Embryonic facial prominence (tissue), 1 donor: ENCODE results near the gene HAUS2.
"Not testable (repeated sequence)": the region's sequence is repeated elsewhere in the genome, so short reads cannot be mapped to it uniquely, and the experiment has no call there.

Experiments
- DNase-seq: peaks from one replicate; pipeline ENCODE4 v3.0.0-alpha.2; 2016; ENCODE audit errors: extremely low spot score

The HAUS2 gene

DNA sequence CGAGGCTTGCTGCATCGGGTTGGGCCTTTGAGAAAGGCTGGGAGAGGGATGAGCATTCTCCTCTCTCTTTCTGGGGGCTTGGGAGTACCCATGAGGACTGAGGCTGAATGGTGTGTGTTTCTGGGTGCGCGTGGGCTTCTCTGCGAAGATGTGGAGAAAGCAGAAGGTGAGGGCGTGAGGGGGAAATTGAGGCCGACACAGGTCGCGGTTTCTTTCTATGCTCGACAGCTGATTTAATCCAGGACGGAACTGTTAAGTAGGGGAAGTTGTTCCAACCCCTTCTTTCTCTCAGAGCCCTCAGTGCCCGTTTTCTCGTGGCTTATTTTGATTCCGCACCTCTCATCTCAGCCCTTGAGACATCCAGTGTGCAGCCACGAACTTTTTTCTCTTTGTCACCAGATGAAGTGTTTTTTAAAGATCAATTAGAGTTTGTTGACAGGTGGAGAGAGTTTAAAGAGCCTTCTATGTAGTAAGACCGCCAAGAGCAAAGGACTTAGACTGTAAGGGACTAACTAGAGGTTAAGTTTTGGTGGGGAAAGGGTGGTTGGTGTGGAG lies 27.5 kb downstream of the HAUS2 start:
- no peak for DNase-seq

DNA sequence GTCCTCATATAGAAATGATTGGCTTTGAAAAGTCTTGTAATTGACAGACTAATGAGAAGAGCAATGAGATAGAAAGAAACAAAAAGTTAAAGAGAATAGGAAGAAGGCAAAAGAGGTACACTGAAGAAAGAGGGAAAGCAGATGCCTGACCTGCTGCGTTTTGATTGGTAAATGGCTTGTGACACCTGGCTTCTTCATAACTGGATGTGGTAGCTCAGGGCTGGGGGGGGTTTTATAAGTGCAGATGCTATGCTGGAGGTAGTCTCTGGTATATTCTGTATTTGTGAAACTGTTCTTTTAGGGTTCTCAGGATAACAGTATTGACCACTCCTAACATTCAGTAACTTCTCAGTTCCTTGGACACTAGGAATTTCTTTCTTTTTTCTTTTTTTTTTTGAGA lies 28.1 kb downstream of the HAUS2 start:
- no peak for DNase-seq

DNA sequence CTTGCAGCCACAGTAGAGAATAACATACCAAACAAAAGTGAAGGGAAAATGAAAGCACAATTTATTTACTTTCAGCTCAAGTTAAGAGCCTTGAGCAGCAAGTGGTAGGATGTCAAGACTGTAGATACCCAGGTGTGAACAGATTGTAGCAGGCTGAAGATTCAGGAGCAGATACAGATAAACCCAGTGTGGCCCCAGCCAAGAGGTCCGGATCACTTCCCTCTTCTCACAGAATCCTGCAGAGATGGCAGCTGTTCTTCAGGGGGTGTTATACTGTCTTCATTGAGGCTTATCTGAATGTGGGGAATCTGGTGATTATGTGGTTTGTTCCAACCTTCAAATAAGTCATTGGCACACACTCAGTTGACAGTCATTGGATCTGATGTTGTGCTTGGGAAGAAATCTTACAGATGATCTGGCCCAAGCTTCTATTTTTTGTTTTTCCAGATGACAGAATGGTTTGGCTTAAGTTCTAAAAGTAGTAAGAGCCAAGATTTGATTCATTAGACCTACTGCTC lies 28.9 kb downstream of the HAUS2 start:
- DNase-seq: no peak

DNA sequence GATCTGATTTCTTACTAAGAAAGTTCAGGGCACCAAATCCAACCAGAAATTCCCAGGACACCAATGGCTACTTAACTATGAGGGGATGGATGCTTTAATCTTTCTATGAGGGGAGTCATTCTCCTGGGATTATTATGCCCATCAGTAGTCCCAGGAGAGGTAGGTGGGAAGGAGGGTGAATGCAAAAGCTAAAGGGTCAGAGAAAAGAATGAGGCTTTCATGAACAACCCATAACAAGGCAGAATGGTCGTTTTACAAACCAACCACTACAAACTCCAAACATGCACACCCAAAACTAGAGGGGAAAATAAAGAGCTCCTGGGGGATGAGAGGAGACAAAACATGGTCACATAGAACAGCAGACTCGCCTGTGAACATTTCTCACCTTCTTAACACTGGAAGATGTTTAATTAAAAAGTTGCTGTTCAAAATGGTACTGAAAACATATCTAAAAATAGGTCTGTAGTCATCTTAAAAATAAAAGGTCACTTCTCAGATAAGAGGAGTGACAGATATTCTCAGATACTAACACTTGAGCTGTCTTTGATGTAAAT lies 30.4 kb downstream of the HAUS2 start:
- no peak for DNase-seq

DNA sequence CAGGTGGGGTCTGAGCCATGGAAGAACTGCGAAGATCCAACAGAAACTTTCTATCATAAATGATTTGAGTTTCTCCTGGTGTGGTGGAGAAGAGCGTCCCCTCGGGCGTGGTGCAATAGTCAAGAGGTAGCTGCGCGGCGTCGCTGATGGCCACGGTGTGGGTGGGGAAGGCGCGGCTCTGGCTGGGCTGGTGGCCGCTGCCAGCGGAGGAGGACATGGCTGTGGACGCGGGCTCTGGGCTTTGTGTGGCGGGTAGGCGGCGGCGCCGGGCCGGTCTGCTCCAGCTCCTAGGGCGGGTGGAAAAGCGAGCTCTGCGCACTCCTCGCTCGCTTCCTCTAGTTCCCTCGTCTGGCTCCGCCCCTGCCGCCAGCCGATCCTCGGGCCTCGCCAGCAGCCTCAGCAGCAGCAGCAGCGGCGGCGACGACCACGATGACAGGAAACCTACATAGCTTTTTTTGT lies 32.7 kb downstream of the HAUS2 start:
- DNase-seq: peak; percentile 64

DNA sequence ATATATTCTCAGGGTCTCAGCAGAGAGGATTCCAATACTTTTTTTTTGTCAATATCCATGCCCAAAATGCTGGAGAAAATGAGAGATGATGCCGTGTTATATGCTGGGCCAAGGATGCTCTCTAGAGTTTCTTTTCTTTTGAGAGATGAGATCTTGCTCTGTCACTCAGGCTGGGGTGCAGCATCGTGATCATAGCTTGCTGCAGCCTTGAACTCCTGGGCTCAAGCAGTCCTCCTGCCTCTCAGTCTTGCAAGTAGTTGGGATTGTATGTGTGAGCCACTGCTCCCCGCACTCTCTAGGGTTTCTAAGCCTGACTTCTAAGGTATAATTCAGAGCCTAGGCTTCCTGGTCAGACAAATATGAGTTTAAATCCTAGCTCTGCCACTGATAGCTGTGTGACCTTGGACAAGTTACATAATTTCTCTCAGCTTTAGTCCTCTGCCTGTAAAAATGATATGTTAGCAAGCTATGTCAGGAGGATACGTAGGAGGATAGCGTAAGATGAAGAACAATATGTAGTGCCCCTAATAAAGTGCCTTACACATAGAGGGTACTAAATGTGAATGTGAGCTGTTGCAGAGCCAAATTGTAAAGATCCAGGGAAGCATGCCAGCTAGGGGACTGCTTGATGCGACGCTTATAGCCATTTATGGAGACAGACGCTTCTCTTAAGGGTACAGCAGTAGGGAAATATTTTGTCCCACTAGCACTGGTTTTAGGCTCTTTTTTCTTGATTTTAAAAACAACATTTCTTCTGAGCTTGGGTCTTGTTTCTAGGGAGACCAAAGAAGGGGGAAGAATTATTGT lies 34.1 kb downstream of the HAUS2 start:
- DNase-seq: no peak

DNA sequence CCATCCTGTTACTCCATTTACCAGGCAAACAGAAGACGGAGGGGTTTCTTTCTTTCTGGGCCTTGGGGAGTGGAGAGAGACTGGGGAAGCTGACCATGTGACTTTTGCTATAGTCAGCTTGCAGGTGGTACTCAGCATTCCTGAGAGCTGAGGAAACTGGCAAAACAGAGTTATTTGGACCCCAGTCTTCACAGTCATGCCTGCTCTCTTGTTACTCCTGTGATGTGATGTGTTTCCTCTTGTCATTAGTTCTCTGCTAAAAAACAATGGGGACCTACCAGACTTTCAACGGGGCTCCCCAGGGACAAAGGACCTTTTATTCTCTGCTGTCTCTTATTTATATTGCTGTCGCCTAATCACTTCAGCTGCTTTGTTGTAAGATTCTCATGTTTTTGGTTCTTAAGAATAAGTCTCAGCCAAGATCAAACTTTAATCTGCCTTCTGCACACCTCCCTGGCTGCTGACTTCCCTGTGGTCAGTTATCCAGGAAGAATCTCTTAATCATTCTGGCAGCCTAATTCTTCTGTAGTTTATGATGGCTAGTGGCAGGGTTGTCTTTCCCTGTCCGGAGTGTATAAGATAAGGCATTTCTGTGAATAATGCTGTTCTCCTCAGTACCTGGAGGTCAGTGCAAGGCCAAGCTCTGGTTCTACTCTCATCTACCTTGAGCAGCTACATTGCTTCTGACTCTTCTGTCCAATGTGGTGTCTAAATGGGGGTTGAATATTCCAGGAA lies 35.6 kb downstream of the HAUS2 start:
- DNase-seq: no peak

DNA sequence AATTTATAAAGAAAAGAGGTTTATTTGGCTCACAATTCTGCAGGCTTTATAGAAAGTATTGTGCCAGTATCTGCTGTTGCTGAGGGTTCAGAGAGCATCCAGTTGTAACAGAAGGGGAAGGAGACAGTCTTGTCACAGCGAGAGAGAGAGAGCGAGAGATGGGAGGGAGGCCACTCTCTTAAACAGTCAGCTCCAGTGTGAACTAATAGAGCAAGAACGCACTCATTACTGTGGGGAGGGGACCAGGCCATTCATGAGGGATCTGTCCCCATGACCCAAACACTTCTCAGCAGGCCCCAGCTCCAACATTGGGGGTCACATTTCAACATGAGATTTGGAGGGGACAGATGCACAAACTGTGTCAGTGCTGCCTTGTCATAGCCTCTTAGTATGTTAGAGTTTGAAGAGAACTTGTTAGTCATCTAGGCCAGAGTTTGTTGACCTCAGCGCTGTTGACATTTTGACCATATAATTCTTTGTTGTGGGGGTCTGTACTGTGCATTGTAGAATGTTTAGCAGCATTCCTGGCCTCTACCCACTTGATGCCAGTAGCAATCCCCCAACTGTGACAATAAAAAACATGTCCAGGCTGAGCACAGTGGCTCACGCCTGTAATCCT lies 42.1 kb downstream of the HAUS2 start:
- no peak for DNase-seq

DNA sequence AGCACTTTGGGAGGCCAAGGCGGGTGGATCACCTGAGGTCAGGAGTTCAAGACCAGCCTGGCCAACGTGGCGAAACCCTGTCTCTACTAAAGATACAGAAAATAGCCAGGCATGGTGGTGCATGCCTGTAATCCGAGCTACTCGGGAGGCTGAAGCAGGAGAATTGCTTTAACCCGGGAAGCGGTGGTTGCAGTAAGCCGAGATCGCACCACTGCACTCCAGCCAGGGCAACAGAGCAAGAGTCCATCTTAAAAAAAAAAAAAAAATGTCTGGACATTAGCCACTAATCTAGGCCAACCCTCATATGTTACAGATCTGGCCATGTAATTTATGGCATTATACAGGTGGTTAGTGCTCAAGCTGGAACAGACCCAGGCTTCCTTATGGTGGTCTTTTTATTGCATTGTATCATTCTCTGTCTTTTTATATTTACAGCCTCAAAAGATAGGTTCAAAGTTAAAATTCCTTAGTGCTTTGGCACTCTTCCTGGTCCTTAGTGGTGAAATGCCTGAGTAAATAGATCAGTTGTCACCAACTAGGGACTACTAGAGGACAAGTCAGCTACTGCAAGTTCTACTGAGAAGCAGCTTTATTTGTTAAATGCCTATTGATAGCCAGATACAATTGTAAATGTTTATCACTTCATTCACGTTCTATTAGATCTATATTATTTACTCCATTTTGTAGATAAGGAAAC lies 42.7 kb downstream of the HAUS2 start:
- DNase-seq: no peak

DNA sequence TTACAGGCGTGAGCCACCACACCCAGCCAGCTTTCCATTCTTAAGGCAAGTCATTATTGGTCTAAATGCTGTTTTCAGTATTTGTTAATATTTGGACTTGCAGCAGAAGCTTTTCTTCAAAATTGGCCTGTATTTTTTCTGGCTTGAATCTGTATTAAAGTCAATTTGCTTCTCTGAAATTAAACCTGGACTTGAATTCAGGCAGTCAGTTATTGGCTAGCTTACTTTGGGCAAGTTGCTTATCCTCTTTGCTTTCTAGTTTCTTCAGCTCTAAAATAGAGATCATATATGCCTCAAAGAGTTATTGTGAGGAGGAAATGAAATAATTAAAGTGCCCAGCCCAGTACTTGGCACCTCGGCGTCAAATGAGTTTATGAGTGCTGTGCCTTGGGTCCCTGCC lies 44.1 kb downstream of the HAUS2 start:
- DNase-seq: no peak

DNA sequence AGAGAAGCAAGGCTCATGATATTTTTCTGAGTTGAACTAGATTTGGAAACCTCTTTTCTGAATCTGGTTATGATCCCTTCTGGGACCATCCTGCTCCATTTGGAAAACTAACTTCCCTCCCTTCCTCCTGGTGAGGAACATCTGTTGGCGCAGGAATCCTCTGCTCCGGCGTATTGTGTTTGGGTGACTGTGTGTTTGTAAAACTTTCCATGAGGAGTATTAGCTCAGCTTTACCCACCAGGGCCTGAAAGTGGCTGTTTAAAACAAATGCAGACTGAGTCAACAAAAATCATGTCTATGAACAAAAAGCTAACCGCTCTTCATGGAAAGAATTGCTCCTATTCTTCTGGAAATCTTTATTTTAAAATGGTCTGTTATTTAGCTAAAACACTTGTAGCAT lies 44.5 kb downstream of the HAUS2 start:
- DNase-seq: no peak

DNA sequence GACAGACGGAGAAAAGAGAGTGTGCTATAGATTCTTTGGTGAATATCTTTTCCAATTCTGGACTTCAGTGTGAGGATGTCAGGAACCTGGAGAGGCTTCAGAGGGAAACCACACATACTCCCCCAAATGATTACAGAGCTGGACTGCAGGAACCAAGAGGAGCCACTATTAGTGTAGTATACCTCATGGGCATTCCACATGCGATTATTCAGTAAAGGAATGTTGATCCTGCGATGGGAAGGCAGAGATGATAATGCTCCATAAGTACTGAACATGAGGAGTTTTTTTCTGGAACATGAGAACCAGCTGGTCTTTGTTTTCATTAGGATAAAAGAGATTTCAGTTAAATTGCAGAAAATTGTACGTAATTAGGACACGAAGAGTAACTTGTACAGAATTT lies 45.5 kb downstream of the HAUS2 start:
- no peak for DNase-seq

DNA sequence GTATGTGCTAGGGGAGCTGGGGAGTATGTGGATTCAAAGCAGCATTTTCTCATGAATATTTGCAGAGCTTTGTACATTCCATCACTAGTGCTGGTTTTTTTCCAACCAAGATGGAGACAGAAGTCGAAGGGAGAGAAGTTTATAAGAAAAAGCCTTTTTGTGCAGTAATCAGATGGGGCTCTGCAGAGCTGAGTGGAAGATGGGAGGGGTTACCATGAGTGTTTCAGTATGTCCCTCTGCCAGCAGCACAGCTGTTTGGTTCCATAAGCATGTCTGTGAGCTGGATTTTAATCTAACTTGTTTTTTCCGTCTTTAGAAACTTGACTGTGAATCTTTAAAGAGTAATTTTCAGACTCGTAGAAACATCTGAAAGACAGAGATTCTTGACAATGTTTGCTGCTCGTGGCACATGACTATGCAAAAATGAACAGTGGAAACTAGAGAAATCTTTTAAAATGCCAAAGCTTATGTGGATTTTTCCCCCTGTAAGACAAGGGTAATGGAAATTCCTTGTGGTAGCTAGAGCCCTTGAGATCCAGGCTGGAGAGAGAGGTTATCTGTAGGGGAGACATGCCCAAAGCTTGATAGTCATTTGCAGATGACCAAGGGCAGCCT lies 47.1 kb downstream of the HAUS2 start:
- DNase-seq: peak; percentile 41

DNA sequence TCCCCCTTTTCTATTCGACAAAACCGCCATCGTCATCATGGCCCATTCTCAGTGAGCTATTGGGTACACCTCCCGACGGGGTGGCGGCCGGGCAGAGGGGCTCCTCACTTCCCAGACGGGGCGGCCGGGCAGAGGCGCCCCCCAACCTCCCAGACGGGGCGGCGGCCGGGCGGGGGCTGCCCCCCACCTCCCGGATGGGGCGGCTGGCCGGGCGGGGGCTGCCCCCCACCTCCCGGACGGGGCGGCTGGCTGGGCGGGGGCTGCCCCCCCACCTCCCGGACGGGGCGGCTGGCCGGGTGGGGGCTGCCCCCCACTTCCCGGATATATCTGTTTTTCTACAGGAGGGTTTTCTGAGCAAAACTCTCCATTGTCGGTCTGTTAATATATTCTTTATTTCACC lies 52.7 kb downstream of the HAUS2 start:
- DNase-seq: not testable (repeated sequence)

DNA sequence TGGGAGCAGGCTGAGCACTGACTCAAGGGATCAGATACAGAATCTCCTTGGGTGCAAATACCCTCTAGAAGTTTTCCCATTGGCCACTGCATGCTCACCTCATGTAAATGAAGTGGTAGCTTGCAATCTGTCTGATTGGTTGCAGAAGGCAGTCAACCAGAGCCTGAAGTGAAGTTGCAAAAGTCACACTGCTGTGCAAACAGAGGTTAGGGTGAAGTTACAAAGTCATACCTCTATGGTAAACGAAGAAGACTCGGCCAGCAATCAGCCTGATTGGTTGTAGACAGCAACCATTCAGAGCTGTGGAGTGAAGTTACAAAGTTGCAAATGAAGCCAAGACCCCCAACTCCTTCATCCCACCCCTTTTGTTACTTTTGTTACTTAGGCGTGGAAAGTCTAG lies 53.9 kb downstream of the HAUS2 start:
- no peak for DNase-seq

DNA sequence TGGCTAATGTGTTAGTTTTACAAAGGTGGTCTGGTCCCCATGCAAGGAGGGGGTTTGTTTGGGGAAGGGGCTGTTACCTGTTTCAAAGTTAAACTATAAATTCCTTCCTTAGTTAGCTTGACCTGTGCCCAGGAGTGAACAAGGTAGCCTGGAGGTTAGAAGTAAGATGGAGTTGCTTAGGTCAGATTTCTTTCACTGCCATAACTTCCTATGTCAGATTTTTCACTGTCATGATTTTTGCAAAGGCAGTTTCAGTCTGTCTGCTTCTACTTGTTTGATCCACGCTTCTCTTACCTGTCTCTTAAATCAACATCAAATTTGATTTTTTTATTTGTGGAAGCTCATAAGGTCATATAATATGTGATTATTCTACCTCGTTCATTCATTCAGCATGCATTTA lies 55.3 kb downstream of the HAUS2 start:
- DNase-seq: no peak

DNA sequence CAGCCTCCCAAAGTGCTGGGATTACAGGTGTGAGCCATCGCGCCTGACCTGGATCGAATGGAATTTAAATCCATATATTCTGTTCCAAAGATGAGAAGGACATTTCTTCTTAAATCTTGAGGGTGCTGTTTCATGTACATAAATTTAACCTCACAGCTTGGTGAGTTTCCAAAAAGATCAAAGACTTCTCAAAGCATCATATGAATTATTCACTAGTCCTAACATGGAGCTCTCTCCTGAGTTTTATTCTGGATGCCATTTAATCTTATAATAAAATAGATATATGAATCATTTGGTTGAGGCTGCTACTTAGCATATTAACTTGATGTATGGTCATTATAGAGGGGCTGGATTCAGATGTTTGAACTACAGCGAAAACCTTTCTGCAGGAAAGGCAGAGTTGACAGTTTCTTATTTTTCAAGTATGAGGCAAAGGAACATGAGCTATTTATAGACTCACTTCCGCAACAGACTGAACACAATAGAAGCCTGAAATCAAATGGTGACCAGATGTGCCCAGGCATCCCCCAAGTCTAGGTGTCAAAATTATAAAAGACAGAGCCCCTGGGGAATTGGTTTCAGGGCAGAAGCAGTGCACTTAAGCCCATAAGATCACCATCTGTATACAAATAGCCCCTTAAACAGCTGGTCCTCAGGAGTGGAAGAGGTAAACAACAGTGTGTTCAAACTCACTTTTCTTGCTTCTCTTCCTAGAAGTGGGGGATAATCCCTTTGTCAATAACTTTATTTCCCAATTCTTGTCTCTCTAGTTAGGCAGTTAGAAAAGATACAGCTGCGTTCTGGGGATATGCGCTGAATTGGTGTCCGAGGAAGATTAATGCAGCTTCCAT lies 56.5 kb downstream of the HAUS2 start:
- DNase-seq: peak; percentile 47

DNA sequence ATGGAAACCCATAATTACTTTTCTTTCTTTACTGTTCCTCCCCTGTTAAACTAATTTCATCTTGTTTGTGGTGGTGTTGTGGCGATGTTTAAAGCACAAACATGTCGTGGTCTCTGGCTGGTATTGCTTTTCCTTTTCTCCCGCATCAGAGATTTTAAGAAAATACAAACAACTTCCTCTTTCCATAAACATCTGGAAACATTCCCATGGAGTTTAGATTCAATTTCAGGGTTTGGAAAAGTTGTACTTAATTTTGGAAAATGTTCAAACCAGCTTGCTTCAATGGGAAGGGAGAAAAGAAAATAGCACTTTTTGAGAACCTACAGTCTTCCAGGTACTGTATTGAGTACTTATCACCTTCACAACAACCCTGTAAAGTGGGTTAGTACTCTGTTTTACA lies 57.2 kb downstream of the HAUS2 start:
- peak; percentile 36 for DNase-seq

DNA sequence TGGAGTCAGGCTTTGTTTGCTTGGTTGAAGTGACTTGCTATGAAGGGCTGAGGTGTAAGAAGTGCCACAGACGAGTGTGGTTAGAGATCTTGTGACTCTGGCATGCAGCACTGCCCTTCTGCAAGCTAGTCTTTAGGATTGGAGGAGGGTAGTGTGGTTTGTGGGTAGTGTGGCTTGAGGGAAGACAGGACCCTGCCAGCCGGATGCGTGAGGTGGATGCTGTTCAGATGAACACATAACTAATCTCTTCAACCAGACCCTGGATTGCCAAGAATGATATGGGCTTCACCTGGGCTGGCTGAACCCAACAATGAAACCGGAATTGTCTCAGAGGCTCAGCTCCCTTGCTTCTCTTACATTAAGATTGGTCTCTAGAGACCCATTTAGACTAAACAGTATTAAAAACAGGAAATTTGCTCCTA lies 59.5 kb downstream of the HAUS2 start:
- DNase-seq: no peak
